GM19463 (cell line): ENCODE results near the gene LPXN.

Experiments used
- ATAC-seq: cut with Tn5 transposase; IDR thresholded peaks from one replicate; pipeline ENCODE4 v1.9.1; 2021; ENCODE audit warnings: mild to moderate bottlenecking, moderate library complexity; ENCODE audit not compliant: unreplicated experiment

LPXN gene

DNA sequence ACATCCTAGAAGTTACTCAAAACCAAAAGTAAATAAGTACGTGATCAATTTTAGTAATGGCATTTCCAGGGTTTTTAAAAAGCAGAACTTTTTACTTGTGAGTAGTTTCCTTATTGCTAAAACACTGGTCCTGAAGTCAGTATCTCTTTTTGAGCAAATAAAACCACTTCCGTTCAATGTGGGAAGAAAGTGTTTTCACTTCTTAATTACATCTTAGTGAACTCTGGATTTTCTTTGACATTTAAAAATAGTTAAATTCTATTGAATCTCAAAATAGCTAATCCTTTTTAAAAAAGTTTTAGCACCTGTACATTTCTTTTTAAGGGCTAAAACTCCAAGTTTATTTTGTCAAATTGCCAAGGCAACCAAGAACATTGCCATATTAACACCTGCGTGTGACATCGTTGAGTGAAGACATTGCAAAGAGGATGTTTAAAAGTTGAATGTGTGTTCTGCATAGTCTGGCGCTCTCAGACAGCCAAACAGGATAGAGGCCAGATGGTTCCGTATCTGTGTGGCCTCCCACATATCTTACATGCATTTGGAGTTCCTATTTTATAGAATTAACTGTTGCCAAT lies 50.5 kb downstream of the LPXN start:
- ATAC-seq, result peak; percentile 77

DNA sequence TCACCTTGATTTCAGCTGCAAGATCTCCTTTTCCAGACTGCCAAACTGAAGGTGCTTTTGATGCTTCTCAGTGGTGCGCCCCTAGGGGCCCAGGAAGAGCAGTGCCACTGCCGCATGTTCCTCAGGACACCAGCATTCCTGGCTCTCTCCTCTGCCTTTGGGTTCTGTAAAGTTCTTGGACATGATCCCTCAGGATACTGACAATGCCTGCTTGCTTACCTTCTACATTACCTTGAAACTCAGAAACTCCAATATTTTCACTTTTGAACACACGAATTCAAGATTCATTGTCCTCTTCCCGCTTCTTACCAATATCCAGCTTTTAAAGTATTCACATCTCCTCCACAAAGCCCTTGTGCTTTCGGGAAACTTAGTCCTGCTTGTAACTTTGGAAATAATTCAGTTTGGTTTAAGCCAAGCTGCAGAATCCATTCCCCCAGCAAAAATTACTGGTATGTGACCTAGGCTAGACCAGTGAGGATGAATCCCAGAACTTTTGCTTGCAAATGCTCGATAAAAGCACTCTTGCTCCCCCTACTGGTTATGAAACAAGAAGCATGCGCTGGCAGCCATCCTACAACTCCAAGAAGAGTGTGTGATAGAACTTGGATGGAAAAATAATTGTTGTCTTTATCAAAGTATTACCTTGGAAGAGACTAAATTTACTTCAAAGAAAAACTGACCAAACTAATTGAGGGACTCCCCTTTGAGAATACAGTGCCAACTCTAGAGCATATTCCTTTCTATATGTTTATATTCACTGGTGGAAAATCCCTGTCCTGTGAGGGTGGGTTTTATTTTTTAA lies 51.2 kb downstream of the LPXN start:
- peak; percentile 29 for ATAC-seq

DNA sequence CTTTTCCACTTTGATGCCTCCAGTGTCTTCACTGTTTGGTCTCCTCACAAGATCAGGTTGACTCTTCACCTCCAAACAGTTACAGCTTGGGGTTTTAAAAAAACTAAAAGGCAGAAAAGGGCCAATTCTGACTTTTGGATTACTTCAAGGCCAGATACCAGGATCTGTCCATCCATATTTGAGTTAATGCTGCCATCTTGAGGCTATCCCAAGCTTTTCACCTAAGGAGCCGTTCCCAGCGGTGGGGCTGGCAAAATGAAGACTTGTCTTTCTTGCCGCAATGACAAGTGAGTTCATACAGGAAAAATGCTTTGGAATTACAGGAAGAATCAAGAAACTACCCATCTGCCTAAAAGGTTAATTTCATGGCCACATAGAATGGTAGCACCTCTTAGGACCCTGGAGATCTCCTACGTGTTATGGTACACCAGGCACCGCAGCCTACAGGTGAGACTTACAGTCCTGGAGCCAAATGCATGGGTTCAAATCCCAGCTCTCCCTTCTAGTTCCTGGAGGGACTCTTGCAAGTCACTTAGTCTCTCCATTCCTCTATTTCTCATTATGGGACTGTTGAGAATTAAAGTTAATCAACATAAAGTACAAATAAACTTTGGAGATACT lies 61.8 kb downstream of the LPXN start:
- ATAC-seq, result peak; percentile 86

DNA sequence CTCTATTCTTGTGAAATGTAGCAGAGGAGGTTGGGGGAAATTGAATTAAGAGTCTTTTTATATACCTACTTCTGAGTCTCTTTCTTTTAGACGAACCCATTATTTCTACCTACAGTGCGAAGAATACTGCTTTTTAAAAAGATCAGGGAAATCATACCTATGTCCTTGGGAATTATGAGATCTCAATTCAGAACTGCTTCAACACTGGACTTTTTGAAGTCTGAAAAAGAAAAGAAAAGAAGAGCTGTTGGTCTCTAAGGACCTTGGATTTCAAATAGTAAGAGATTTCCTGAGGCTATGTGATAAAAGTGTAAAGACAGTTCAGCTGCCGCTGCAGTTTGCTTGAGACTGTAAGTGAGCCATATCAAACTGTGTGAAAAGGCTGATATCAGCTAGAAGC lies 64.0 kb downstream of the LPXN start:
- no peak for ATAC-seq

DNA sequence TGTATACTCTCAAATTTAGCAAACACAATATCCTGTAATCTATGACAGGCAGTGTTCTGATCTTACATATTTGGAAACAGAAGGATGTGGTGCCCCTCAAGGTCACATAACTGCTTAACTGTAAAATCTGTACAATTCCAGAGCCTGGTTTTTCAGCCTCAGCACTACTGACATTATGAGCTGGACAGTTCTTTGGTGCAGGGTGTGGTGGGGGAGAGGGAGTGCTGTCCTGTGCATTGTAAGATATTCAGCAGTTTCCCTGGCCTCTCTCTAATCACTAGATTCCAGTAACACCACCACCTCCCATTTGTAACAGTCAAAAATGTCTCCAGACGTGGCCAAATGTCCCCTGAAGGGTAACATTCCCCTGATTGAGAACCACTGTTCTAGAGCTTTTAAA lies 65.9 kb downstream of the LPXN start:
- no peak for ATAC-seq

DNA sequence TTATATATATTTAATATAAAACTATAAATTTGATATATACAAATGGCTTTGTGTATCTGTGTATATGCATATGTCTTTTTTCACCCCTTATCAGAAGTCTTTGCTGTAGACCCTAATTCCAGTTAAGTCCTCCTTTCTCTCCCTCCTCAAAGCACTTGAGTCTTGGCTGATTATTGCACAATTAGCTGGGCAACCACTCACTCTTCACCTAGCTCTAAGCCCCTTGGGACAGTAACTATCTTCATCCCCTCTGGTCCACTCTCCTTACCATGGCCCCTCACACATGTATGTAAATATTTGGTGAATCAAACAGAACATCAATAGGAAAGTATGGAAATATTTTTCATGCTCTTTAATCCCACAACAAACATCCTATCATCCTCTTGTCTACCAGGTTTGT lies 66.8 kb downstream of the LPXN start:
- ATAC-seq, result no peak

DNA sequence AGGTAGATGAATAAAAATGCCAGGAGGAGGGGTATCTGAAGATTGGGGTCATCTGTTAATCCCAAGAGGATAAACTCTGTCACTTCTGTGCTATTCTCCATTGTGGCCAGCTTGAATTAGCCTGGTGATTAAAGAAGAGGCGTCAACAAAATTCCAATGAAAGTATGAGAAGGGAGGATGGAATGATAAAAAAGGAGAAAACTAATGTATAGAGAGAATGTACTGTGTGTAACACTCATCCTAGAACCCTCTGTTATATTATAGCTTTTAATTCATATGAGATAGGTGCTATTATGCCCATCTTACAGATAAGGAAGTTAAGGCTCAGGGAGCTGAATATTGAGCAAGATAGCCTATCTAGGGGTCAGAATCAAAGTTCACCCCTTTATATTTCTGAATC lies 67.7 kb downstream of the LPXN start, which contains the start of gene OR5B21:
OR5B21 (minus strand) TSS at position 101 of the 400 bp plus-strand sequence; CDS start at position 101, 0 bp downstream.
- ATAC-seq, result no peak

DNA sequence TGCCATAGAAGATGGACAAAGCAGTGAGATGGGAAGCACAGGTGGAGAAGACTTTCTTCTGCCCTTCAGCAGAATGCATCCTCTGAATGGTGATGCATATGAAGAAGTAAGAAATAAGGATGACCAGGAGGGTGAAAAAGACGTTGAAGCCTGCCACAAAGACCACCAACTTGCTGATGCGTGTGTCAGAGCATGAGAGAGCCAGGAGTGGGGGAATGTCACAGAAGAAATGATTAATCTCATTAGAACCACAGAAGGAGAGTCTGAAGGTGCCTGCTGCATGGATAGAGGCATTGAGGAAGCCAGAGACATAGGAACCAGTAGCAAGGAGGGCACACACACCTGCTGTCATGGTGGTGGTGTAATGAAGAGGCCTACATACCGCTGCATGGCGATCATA lies 68.3 kb downstream of the LPXN start:
- ATAC-seq, result no peak

DNA sequence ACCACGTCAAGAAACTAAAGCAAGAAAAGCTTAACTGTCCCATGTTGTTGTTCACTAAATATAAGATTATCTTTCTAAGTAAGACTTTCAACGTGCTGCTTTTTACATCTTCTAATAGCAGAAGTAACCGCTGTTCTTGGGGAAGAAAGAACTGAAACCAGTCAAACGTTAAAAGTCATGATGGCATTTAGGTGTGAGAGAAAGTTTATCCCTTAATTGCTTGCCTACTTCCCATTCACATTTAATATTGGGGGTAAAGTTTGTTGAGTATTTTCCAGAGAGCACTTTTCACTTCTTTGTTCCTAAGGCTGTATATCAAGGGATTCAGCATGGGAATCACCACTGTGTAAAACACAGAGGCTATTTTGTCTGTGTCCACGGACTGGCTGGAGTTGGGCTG lies 68.7 kb downstream of the LPXN start:
- ATAC-seq, result peak; percentile 38

DNA sequence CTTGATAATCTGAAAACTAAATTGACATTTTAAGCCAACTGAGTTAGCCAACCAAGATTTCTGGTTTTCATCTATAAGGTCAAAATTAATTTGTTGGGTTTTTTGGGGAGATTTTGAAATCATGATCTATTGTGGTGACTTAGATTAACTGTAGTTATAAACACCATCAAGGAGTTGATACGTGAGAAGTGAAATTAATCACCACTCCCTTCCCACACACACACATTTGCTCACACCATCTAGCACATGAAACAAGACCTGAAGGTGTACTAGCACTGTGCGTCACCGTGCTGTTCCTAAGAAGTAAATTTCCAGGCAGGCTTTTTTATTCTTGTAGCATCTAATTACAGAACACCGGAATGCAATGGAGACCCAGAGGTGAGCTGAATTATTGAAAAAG lies 69.8 kb downstream of the LPXN start:
- ATAC-seq, result no peak

DNA sequence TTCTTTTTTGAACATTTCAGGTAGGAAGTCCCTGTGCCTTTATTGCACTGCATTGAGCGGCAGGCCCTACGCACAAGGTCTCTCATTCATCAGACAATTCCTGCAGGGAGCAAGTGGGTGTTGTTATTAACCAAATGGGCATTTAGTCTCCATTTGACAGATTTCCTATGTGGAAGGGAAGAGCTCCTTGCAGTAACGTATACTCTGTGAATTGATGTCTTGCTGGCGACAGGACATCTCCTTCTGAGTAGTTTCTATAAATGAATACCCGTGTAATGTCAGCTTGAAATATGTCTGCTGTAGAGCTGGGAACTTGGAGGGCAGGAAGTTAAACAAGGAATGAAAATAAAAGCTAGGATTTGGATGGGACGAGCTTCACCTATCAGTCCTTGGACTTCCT lies 71.4 kb downstream of the LPXN start:
- no peak for ATAC-seq

DNA sequence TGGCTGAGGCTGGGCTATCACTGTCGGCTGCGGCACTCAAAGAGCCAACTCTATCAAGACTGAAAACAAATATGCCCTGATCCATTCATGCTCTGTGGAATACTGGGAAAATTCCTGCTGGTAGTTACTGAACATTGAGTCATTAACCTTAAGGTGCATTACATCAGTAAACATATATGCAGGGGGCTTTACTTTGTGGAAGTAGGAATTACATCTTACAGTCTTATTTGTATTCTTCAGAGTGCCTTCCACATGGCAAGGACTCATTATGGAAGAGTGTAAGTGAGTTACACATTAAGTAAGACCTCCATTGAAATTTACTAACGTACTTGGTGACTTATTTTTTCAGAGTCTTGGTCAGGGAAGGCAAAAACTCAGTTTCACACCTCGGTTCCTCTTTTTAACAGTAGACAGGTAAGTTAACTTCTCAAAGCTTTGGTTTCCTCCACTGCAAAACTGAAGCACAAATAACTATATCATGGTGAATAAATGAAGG lies 72.2 kb downstream of the LPXN start:
- ATAC-seq, result peak; percentile 86

DNA sequence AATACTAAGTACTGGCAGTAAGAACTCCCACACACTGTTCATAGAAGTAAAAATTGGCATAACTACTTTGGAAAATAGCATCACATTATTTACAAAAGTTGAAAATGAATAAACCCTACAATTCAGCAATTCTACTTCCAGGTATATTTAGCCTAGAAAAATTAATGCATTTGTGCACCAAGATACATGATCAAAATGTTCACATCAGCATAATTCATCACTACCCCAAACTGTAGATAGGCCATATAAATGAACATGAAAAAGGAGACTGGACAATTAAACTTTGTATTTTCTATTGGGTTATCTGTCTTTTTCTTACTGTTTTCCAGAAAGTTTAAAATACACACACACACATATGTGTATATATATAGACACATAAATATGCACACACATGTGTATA lies 73.7 kb downstream of the LPXN start:
- ATAC-seq, result no peak

DNA sequence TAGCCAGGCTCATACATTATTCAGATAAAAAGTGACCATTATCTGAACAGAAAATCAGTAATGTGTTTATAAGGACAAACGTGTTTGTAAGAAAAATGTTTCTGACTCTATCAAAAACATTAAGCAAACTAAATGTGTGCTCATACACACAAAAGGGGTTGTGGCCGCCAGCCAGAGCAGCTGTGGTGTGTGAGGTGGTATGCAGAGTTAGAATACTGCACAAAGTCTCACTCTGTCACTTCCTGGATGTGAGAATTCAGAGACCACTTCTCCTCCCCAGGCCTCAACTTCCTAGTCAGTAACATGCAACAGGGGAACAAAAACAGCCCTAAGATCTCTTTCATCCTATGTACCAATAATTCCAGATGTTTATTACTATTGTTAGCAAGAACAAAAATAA lies 77.2 kb downstream of the LPXN start:
- ATAC-seq, result no peak

DNA sequence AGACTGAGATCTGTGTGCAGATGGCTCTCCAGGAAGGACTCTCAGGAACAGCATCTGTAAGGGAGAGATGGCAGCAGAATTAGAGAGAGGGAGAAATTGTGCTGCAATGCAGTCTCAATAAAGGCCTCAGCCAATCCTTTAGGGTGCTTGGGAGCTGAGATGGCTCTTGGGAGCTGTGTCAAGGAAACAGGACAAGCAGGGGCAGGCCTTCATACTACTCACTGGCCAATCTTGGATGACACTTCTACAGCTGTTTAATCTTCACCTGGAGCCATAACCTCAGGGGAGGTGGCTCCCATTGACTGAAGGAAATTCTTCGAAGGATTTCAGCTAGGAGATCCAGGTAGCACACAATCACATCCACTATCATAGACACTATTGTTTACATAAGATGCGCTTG lies 77.7 kb downstream of the LPXN start:
- ATAC-seq, result no peak

DNA sequence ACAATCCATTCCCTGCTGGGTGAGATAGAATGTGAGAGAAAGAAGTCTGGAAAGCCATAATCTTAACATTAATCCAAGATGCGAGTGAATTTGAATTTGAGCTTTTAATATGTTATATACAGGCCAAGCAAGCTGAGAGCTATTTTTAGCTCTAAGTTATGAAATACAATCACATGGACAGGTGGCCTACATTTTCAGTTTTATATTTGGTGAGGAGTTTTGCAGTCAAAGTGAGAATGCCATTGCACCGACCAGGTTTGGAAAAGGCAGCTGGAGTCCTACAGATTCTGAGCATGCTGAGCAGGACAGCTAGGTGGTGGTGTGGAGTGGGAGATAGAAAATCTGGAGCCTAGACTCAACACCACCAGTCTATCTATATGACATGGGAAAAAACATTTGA lies 79.8 kb downstream of the LPXN start:
- peak; percentile 66 for ATAC-seq

DNA sequence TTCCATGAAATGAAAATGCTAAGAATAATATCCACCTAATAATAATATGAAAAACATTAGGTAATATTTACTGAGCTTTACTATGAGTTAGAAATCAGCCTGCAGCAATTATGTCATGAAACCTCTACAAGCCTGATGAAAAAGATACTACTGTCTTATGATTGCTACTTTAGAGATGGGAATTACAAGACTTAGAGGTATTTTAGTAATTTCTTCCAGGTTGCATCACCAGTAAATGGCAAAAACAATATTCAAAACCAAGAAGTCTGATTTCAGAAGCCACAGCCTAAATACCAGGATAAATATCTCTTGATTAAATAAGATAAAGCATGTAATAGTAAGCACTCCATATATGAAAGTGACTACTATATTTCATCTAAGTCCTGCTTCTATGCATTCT lies 81.6 kb downstream of the LPXN start:
- no peak for ATAC-seq

DNA sequence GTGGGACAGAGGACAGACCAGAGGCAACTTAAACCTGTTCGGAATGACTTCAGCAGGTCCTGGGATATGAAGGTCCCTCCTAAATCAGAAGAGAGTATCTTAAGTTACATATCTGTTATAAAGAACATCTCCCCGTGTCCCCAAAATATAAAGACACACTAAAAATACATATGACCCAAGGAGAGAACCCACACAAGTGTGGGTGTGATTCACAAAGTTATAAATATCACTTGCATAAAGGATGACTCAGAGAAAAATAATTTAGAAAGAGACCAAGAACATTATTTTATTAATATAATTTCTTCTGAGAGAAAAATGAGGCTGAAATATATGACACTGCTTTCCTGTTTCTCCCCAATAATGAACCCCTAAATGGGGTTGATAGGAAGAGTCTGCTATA lies 82.0 kb downstream of the LPXN start:
- no peak for ATAC-seq

DNA sequence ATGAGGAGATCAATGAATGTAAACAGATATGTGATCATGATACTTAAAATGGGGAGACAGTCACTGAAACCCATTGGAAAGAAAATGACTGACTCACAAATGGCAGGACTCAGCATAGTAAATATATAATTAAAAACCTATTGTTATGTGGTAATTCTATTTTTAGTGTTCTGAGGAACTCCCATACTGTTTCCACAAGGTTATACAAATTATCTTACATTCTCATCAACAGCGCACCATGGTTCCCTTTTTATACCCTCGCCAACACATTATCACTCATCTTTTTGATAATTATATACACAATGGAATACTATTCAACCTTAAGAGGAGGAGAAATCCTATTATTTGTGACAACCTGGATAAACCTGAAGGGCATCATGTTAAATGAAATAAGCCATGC lies 84.8 kb downstream of the LPXN start:
- no peak for ATAC-seq

DNA sequence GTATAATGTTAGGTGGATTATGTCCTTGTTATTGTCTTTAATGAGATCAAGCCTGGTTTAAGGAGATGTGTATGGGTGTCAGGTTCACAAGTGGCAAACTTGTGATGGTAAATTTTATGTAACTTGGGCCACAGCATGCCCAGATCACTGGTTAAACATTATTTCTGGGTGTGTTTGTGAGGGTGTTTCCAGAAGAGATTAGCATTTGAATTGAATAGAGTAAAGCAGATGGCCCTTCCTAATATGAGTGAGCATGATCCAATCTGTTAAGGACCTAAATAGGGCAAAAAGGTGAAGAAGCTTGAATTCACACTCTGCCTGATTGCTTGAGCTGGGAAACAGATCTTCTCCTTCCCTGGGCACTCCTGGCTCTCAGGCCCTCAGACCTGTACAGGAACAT lies 88.5 kb downstream of the LPXN start:
- ATAC-seq, result no peak

DNA sequence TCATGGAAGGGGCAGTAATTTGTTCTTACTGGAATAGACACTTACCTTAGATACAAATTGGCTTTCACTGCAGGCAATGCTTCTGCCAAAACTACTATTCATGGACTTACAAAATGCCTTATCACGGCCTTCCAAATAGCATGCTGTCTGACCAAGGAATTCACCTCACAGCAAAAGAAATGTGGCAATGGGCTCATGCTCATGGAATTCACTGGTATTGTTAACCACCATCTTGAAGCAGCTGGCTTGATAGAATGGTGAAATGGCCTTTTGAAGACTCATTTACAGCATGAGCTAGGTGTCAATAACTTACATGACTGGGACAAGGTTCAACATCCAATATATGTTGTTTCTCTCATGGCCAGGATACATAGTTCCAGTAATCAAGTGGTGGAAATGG lies 89.7 kb downstream of the LPXN start:
- ATAC-seq, result no peak
